Gastroesophageal sphincter (tissue), 4 donors: ENCODE measurements around the gene MPRIP. TPM values are rescaled to one million over a fixed set of nuclear protein-coding genes. Genes with fewer than 3 reads are reported as not detected.

ENCODE experiments used
- ATAC-seq: fragments of 150-250 bp; one replicate; pipeline ENCODE4 v1.9.1; 2016; ENCODE audit warnings: mild to moderate bottlenecking, moderate library complexity
- H3K27ac ChIP-seq, 4 donors: fragments of 200-600 bp; sonication (generic) in 3 of 4; 1 replicate in 3 of 4; 2 replicates in 1 of 4; pipeline ENCODE4 v1.5.1; 2016 to 2019
- H3K27me3 ChIP-seq: fragments of 200-600 bp; sonication (generic); one replicate; pipeline ENCODE4 v1.5.1; 2019
- H3K36me3 ChIP-seq, 2 donors: fragments of 200-600 bp; sonication (generic); one replicate each; pipeline ENCODE4 v1.5.1; 2019; ENCODE audit warnings: control low read depth in 1 of 2
- H3K4me1 ChIP-seq, 3 donors: fragments of 200-600 bp; sonication (generic); 1 replicate in 2 of 3; 2 replicates in 1 of 3; pipeline ENCODE4 v1.5.1; 2016 to 2019; ENCODE audit warnings: control low read depth in 2 of 3
- H3K4me3 ChIP-seq, 2 donors: fragments of 200-600 bp; sonication (generic); one replicate each; pipeline ENCODE4 v1.5.1; 2019; ENCODE audit warnings: mild to moderate bottlenecking in 1 of 2, moderate library complexity in 1 of 2
- H3K9me3 ChIP-seq, 3 donors: fragments of 200-600 bp; sonication (generic); one replicate each; pipeline ENCODE4 v1.5.1; 2017 to 2019; ENCODE audit warnings: control low read depth in 2 of 3
- CTCF ChIP-seq, 4 experiments: fragments of 200-600 bp in 2 of 4; fragments of 450-650 bp in 2 of 4; sonication (generic) in 1 of 4; IDR thresholded peaks; one replicate each; pipeline ENCODE4 v1.5.1; 2017 to 2019; ENCODE audit warnings: antibody characterized with exemption in 4 of 4, mild to moderate bottlenecking in 2 of 4, moderate library complexity in 2 of 4
- EP300 ChIP-seq: sonication (generic); formaldehyde crosslinking; IDR thresholded peaks from one replicate; pipeline ENCODE4 v1.6.1; 2017; ENCODE audit warnings: antibody characterized with exemption, mild to moderate bottlenecking
- POLR2A ChIP-seq, 2 donors: fragments of 450-650 bp; IDR thresholded peaks; one replicate each; pipeline ENCODE4 v1.6.1; 2017; ENCODE audit warnings: antibody characterized with exemption in 2 of 2, mild to moderate bottlenecking in 2 of 2, moderate library complexity in 1 of 2
- POLR2AphosphoS5 ChIP-seq: sonication (generic); formaldehyde crosslinking; IDR thresholded peaks from one replicate; pipeline ENCODE4 v1.6.1; 2017; ENCODE audit warnings: antibody characterized with exemption
- WGBS, 2 donors: methylation state at CpG; one replicate each; pipeline ENCODE4 v1.1.5; 2018; ENCODE audit warnings: low coverage in 1 of 2; 5-methylcytosine and 5-hydroxymethylcytosine counted together
- total RNA-seq, 4 donors: library from RNA; depleted of rRNA; stranded (reverse); fragments of >200 nt; gene quantifications; one replicate each; pipeline ENCODE4 v1.1.0, GENCODE V29; 2016

Gene MPRIP
- total RNA-seq, 4 donors from 2014 or later: 113 to 233 (median 155) TPM

- H3K27me3 ChIP-seq: no peaks in the 10 kb centered on the region
- peak overlapping the region; percentile 55 to 72 for H3K4me3 ChIP-seq
- WGBS, 2 donors: no CpG with 5 or more reads among the region's 14 CpGs
- H3K27ac ChIP-seq: peak overlapping the region; percentile 88 to 97 (median 94)
- H3K4me1 ChIP-seq: peaks cover 9 to 81% (median 63%) of the 10 kb centered on the region in 3 donors
- TF ChIP-seq EP300 (no peak), POLR2A (IDR thresholded peaks at IDR 0.05) (no peak), CTCF (IDR thresholded peaks at IDR 0.05) (no peak), POLR2AphosphoS5 (no peak)
- peaks cover 0 to 10% of the 10 kb centered on the region in 2 donors for H3K36me3 ChIP-seq
- no peaks in the 10 kb centered on the region for H3K9me3 ChIP-seq
- ATAC-seq: no peak
Measured at GRCh38 chr17:17204635-17205231, 162.5 kb downstream of the MPRIP start.

GRCh38 chr17:17205368-17206123, 163.3 kb downstream of the MPRIP start:
- no peak for TF ChIP-seq POLR2AphosphoS5
- peak in 1 of 2 donors; percentile 15 for TF ChIP-seq POLR2A (IDR thresholded peaks at IDR 0.05)
- Histone ChIP-seq H3K4me3 (peak overlapping the region; percentile 55 to 72), H3K36me3 (peaks cover 0 to 16% of the 10 kb centered on the region in 2 donors), H3K9me3 (no peaks in the 10 kb centered on the region), H3K4me1 (peaks cover 4 to 73% (median 58%) of the 10 kb centered on the region in 3 donors), H3K27ac (peak overlapping the region; percentile 88 to 97 (median 94)), H3K27me3 (no peaks in the 10 kb centered on the region)
- peak; percentile 31 for ATAC-seq
- WGBS, 2 donors: no CpG with 5 or more reads among the region's 70 CpGs

- WGBS, 2 donors: 20% methylated on average over 1 of the region's 78 CpGs; no CpG with 5 or more reads in 1 of the 2 donors
- H3K27me3 ChIP-seq: no peaks in the 10 kb centered on the region
- H3K27ac ChIP-seq: peak within 1 kb of the TSS; percentile 88 to 97 (median 94)
- H3K9me3 ChIP-seq: no peaks in the 10 kb centered on the region
- peaks cover 0 to 24% of the 10 kb centered on the region in 2 donors for H3K36me3 ChIP-seq
- TF ChIP-seq POLR2AphosphoS5: peak; percentile 90
- no peak for TF ChIP-seq POLR2A (IDR thresholded peaks at IDR 0.05)
- peak in 1 of 4 experiments; percentile 31 for TF ChIP-seq CTCF (IDR thresholded peaks at IDR 0.05)
- no peak for TF ChIP-seq EP300
- peak within 1 kb of the TSS; percentile 55 to 72 for H3K4me3 ChIP-seq
- H3K4me1 ChIP-seq: peaks cover 2 to 65% (median 55%) of the 10 kb centered on the region in 3 donors
- peak; percentile 64 for ATAC-seq
Measured at GRCh38 chr17:17206124-17206912, 164.1 kb downstream of the MPRIP start, which contains the start of gene PLD6. TSS of gene PLD6 (minus strand) at chr17:17206333. CDS start at chr17:17206286, 47 bp downstream.

- no peaks in the 10 kb centered on the region for H3K9me3 ChIP-seq
- peak; percentile 38 for ATAC-seq
- H3K36me3 ChIP-seq: peaks cover 0 to 29% of the 10 kb centered on the region in 2 donors
- no peaks in the 10 kb centered on the region for H3K27me3 ChIP-seq
- H3K4me1 ChIP-seq: peaks cover 0 to 59% (median 49%) of the 10 kb centered on the region in 3 donors
- 0 to 13% methylated on average over 5 to 6 of the region's 16 CpGs for WGBS, 2 donors
- peak overlapping the region in 1 of 2 donors; percentile 72 for H3K4me3 ChIP-seq
- H3K27ac ChIP-seq: peak overlapping the region; percentile 88 to 97 (median 94)
- TF ChIP-seq POLR2AphosphoS5: no peak
Measured at GRCh38 chr17:17206913-17207335, 164.7 kb downstream of the MPRIP start.

GRCh38 chr17:17207998-17208397, 165.7 kb downstream of the MPRIP start:
- WGBS, 2 donors: 64 to 68% methylated on average over 5 to 8 of the region's 8 CpGs
- H3K9me3 ChIP-seq: no peaks in the 10 kb centered on the region
- no peak for TF ChIP-seq POLR2A (IDR thresholded peaks at IDR 0.05)
- TF ChIP-seq EP300: no peak
- TF ChIP-seq CTCF (IDR thresholded peaks at IDR 0.05): no peak
- no peak for TF ChIP-seq POLR2AphosphoS5
- peaks cover 0 to 48% (median 39%) of the 10 kb centered on the region in 3 donors for H3K4me1 ChIP-seq
- peaks cover 0 to 29% of the 10 kb centered on the region in 2 donors for H3K36me3 ChIP-seq
- no peaks in the 10 kb centered on the region for H3K27me3 ChIP-seq
- peak overlapping the region in 2 of 4 donors; percentile 88 to 97 for H3K27ac ChIP-seq
- no peak for ATAC-seq
- H3K4me3 ChIP-seq: no peak overlapping the region
